HepG2 (cell line): ENCODE results near the gene TMEM151A. TPM values are rescaled to one million over a fixed set of nuclear protein-coding genes. Genes with fewer than 3 reads are reported as not detected.

Experiments
- ATF7-NPFF ChIP-seq: sonication (generic); formaldehyde crosslinking; IDR thresholded peaks from 2 replicates; pipeline ENCODE4 v1.8.1; 2023; ENCODE audit warnings: mild to moderate bottlenecking, low read depth, missing genetic modification reagents, moderate library complexity
- EP300 ChIP-seq, 3 experiments: sonication (generic) in 1 of 3; formaldehyde crosslinking in 1 of 3; IDR thresholded peaks; 2 replicates each; pipeline versions ENCODE4 v1.5.1 to v1.6.1; 2011 to 2020; ENCODE audit warnings: low read depth in 2 of 3, low read length in 2 of 3, borderline replicate concordance in 1 of 3, improper control_type of control experiment in 1 of 3, mild to moderate bottlenecking in 1 of 3, missing genetic modification reagents in 1 of 3, moderate library complexity in 1 of 3
- EZH2 ChIP-seq: conservative IDR thresholded peaks from 2 replicates; pipeline ENCODE4 v1.6.1; 2012; ENCODE audit warnings: mild to moderate bottlenecking, low read depth, low read length, moderate library complexity
- FOXP1 ChIP-seq, 2 experiments: fragments of 450-650 bp in 1 of 2; IDR thresholded peaks; 2 replicates each; pipeline ENCODE4 v1.6.1; 2017 to 2018; ENCODE audit warnings: antibody characterized with exemption in 1 of 2
- KDM5A ChIP-seq: fragments of 200-600 bp; sonication (generic); IDR thresholded peaks from 2 replicates; pipeline ENCODE4 v1.7.0; 2018; ENCODE audit warnings: antibody characterized with exemption, mild to moderate bottlenecking, low read length, borderline replicate concordance
- KDM5B ChIP-seq: sonication (generic); formaldehyde crosslinking; IDR thresholded peaks from 2 replicates; pipeline ENCODE4 v1.4.0; 2020; ENCODE audit warnings: missing genetic modification reagents, mild to moderate bottlenecking, borderline replicate concordance
- MED8 ChIP-seq: sonication (generic); formaldehyde crosslinking; IDR thresholded peaks from 2 replicates; pipeline ENCODE4 v1.8.1; 2023; ENCODE audit warnings: mild to moderate bottlenecking, missing genetic modification reagents; ENCODE audit not compliant: insufficient replicate concordance
- NAIF1 ChIP-seq: sonication (generic); formaldehyde crosslinking; IDR thresholded peaks from 2 replicates; pipeline ENCODE4 v1.5.0; 2020; ENCODE audit warnings: mild to moderate bottlenecking, missing genetic modification reagents, borderline replicate concordance
- NCOR1 ChIP-seq: fragments of 200-600 bp; sonication (generic); IDR thresholded peaks from 2 replicates; pipeline ENCODE4 v1.7.0; 2017; ENCODE audit warnings: antibody characterized with exemption, low read length, borderline replicate concordance
- PAXIP1 ChIP-seq: sonication (generic); formaldehyde crosslinking; conservative IDR thresholded peaks from 2 replicates; pipeline ENCODE4 v1.4.0; 2020; ENCODE audit warnings: mild to moderate bottlenecking, missing genetic modification reagents, moderate library complexity
- SAFB2 ChIP-seq: sonication (generic); formaldehyde crosslinking; IDR thresholded peaks from 2 replicates; pipeline ENCODE4 v1.5.1; 2020; ENCODE audit warnings: missing genetic modification reagents, low read depth, mild to moderate bottlenecking, borderline replicate concordance
- SATB2 ChIP-seq: sonication (generic); formaldehyde crosslinking; IDR thresholded peaks from 2 replicates; pipeline ENCODE4 v1.5.0; 2020; ENCODE audit warnings: missing genetic modification reagents
- SP4 ChIP-seq: sonication (generic); formaldehyde crosslinking; IDR thresholded peaks from 2 replicates; pipeline ENCODE4 v1.8.1; 2023; ENCODE audit warnings: mild to moderate bottlenecking, missing genetic modification reagents
- ZFP62 ChIP-seq: sonication (generic); formaldehyde crosslinking; IDR thresholded peaks from 2 replicates; pipeline ENCODE4 v1.4.0; 2020; ENCODE audit warnings: missing genetic modification reagents
- ZMYM2 ChIP-seq: sonication (generic); formaldehyde crosslinking; IDR thresholded peaks from 2 replicates; pipeline ENCODE4 v1.8.0; 2022; ENCODE audit warnings: mild to moderate bottlenecking, missing genetic modification reagents
- ZNF557 ChIP-seq: sonication (generic); formaldehyde crosslinking; IDR thresholded peaks from 2 replicates; pipeline ENCODE4 v1.4.0; 2020; ENCODE audit warnings: missing genetic modification reagents
- ZNF737 ChIP-seq: sonication (generic); formaldehyde crosslinking; IDR thresholded peaks from 2 replicates; pipeline ENCODE4 v1.5.0; 2020; ENCODE audit warnings: missing genetic modification reagents, mild to moderate bottlenecking, borderline replicate concordance
- polyA plus RNA-seq, 8 experiments: library from polyadenylated mRNA; depleted of rRNA in 3 of 8; stranded (reverse) in 7 of 8; unstranded in 1 of 8; fragments of >200 nt; fragmentation: Illumina TruSeq in 4 of 8; extraction: Trizol in 4 of 8; gene quantifications; 2 replicates each; pipeline versions ENCODE4 v1.2.1 to v1.2.3, GENCODE V29; 2011 to 2016; ENCODE audit warnings: low read depth in 4 of 8, missing spikeins in 1 of 8, mixed read lengths in 1 of 8; ENCODE audit not compliant: insufficient read depth in 1 of 8
- total RNA-seq, 5 experiments: library from RNA; depleted of rRNA; stranded (reverse); fragments of >200 nt; fragmentation: Illumina TruSeq; extraction: Trizol; gene quantifications; 2 replicates each; pipeline ENCODE4 v1.2.3, GENCODE V29; 2016; ENCODE audit warnings: low read depth in 1 of 5
- TF ChIP-seq, protein P1 (sequence below): sonication (generic); formaldehyde crosslinking; conservative IDR thresholded peaks from 2 replicates; pipeline ENCODE4 v1.8.0; 2022; ENCODE audit warnings: mild to moderate bottlenecking, moderate library complexity, missing genetic modification reagents
- TF ChIP-seq, protein P2 (sequence below): sonication (generic); formaldehyde crosslinking; IDR thresholded peaks from 2 replicates; pipeline ENCODE4 v1.4.0; 2020; ENCODE audit warnings: missing genetic modification reagents

The TMEM151A gene
- total and polyA plus RNA-seq, 2 of the 13 experiments (the other 11 are each of a cell fraction or from before 2014, with no cell fraction given) = 0.18 to 0.33 TPM

DNA sequence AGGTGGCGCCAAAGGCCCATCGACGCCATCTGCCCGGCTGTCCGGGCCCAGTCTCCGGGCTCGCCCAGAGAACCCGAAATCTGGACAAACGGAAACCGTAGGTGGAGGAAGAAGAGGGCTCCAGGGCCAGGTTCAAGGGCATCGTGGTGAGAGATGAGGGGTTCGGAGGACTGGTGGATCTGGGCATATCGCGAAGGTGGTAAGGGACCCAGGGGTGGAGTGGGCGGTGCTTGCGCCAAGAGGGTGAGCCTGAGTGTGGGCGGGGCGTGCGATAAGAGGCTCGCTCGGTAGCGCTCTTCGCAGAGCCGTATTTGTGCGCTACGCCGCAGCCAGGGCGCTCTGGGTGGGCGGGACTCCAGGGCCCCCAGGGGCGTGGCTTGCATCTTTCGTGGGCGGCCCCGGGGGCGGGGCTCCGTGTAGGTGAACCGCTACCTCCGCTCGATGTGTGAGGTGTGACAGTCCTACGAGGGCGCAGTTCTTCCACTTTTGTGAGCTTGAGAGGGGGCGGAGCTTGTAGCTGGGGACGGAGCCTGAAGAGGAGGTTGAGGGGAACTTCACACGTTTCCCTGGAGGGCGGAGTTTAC lies 20.4 kb downstream of the TMEM151A start (continued):
- TF ChIP-seq ZMYM2 (CRISPR knock-in tag) (no peak; the same call in 1 of the 2 replicates), FOXP1 (IDR thresholded peaks at IDR 0.05) (no peak), FOXP1 (CRISPR knock-in tag; IDR thresholded peaks at IDR 0.05) (no peak), ZFP62 (CRISPR knock-in tag) (no peak), ATF7-NPFF (CRISPR knock-in tag) (0 out of 2 replicates have a peak, but pooled peaks have one; percentile 12), KDM5B (peak; percentile 69; the same call in 1 of the 2 replicates), ZNF557 (no peak), KDM5A (peak; percentile 68; the same call in 1 of the 2 replicates), NCOR1 (peak; percentile 47; the same call in 1 of the 2 replicates), PAXIP1 (CRISPR knock-in tag) (peak; percentile 53; the same call in 1 of the 2 replicates), SP4 (CRISPR knock-in tag) (peak; percentile 94; the same call in 1 of the 2 replicates), MED8 (CRISPR knock-in tag) (no peak), ZNF737 (CRISPR knock-in tag) (no peak), NAIF1 (CRISPR knock-in tag) (no peak), SAFB2 (CRISPR knock-in tag) (peak; percentile 86; the same call in 1 of the 2 replicates), SATB2 (CRISPR knock-in tag) (no peak), EZH2 (no peak), EP300 (IDR thresholded peaks at IDR 0.05; ENCODE audit: low read depth in 2 of 2, low read length in 2 of 2) (no peak), EP300 (CRISPR knock-in tag; IDR thresholded peaks at IDR 0.05; ENCODE audit: borderline replicate concordance) (no peak)
- TF ChIP-seq, protein P1, sequence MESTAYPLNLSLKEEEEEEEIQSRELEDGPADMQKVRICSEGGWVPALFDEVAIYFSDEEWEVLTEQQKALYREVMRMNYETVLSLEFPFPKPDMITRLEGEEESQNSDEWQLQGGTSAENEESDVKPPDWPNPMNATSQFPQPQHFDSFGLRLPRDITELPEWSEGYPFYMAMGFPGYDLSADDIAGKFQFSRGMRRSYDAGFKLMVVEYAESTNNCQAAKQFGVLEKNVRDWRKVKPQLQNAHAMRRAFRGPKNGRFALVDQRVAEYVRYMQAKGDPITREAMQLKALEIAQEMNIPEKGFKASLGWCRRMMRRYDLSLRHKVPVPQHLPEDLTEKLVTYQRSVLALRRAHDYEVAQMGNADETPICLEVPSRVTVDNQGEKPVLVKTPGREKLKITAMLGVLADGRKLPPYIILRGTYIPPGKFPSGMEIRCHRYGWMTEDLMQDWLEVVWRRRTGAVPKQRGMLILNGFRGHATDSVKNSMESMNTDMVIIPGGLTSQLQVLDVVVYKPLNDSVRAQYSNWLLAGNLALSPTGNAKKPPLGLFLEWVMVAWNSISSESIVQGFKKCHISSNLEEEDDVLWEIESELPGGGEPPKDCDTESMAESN (CRISPR knock-in tag) = peak; percentile 68
- TF ChIP-seq, protein P2, sequence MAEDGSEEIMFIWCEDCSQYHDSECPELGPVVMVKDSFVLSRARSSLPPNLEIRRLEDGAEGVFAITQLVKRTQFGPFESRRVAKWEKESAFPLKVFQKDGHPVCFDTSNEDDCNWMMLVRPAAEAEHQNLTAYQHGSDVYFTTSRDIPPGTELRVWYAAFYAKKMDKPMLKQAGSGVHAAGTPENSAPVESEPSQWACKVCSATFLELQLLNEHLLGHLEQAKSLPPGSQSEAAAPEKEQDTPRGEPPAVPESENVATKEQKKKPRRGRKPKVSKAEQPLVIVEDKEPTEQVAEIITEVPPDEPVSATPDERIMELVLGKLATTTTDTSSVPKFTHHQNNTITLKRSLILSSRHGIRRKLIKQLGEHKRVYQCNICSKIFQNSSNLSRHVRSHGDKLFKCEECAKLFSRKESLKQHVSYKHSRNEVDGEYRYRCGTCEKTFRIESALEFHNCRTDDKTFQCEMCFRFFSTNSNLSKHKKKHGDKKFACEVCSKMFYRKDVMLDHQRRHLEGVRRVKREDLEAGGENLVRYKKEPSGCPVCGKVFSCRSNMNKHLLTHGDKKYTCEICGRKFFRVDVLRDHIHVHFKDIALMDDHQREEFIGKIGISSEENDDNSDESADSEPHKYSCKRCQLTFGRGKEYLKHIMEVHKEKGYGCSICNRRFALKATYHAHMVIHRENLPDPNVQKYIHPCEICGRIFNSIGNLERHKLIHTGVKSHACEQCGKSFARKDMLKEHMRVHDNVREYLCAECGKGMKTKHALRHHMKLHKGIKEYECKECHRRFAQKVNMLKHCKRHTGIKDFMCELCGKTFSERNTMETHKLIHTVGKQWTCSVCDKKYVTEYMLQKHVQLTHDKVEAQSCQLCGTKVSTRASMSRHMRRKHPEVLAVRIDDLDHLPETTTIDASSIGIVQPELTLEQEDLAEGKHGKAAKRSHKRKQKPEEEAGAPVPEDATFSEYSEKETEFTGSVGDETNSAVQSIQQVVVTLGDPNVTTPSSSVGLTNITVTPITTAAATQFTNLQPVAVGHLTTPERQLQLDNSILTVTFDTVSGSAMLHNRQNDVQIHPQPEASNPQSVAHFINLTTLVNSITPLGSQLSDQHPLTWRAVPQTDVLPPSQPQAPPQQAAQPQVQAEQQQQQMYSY = no peak
